ENCODE results near the gene IL32.

GRCh38 chr16:3030222-3031212 is 34.9 kb upstream of the IL32 start:
- TF ChIP-seq CTCF (IDR thresholded peaks at IDR 0.05) (no peak), POLR2A (IDR thresholded peaks at IDR 0.05) (no peak)

Measured in Peyer's patch (tissue), 4 donors.